ENCODE measurements around the gene CFB.

CFB gene

DNA sequence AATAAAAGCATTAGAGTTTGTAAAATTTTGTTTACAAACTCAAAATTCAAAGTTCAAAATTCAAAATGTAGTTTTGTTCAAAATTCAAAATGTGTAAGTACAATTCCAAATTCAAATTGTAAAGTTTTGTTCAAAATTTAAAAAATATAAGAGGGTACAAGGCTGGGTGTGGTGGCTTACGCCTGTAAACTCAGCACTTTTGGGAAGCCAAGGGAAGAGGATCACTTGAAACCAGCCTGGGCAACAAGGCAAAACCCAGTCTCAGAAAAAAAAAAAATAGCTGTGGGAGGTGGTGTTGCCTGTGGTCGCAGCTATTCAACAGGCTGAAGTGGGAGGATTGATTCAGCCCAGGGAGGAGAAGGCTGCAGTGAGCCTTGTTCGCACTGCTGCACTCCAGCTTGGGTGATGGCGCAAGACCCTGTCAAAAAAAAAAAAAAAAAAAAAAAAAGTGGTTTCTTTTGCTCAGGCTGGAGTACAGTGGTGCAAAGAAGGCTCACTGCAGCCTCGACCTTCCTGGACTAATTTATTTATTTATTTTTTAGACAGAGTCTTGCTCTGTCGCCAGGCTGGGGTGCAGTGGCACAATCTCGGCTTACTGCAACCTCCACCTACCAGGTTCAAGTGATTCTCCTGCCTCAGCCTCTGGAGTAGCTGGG is 38.6 kb upstream of the CFB start:
- TF ChIP-seq CEBPB (IDR thresholded peaks at IDR 0.05) (peak; percentile 90), TCF12 (IDR thresholded peaks at IDR 0.05; ENCODE audit: low read depth) (no peak)

DNA sequence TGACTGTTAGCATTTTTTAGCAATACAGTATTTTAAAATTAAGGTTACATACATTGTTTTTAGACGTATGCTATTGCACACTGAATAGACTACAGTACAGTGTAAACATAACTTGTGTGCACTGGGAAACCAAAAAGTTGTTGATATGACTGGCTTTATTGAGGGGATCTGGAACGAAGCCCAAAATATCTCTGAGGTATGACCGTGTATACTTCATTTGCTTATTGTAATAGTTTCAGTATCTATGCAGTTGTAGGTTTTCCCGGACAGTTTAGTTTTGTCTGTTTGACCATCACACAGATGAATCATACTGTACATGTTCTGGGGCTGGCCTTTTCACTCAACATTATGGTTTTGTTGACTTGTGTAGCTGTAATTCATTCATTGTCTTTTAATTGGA is 37.1 kb upstream of the CFB start:
- TF ChIP-seq ZBTB7A (IDR thresholded peaks at IDR 0.05; ENCODE audit: low read depth) (no peak), CEBPB (IDR thresholded peaks at IDR 0.05) (no peak), CREB1 (IDR thresholded peaks at IDR 0.05; ENCODE audit: low read depth) (no peak), EGR1 (IDR thresholded peaks at IDR 0.05) (no peak), FOXM1 (IDR thresholded peaks at IDR 0.05; ENCODE audit: borderline replicate concordance, low read depth) (no peak), TEAD4 (IDR thresholded peaks at IDR 0.05) (no peak), NFIC (IDR thresholded peaks at IDR 0.05) (no peak), RAD21 (IDR thresholded peaks at IDR 0.05; ENCODE audit: low read depth) (no peak), TCF12 (IDR thresholded peaks at IDR 0.05; ENCODE audit: low read depth) (no peak)
- TF ChIP-seq, protein P1, sequence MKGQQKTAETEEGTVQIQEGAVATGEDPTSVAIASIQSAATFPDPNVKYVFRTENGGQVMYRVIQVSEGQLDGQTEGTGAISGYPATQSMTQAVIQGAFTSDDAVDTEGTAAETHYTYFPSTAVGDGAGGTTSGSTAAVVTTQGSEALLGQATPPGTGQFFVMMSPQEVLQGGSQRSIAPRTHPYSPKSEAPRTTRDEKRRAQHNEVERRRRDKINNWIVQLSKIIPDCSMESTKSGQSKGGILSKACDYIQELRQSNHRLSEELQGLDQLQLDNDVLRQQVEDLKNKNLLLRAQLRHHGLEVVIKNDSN (IDR thresholded peaks at IDR 0.05): no peak
- TF ChIP-seq, protein P2, sequence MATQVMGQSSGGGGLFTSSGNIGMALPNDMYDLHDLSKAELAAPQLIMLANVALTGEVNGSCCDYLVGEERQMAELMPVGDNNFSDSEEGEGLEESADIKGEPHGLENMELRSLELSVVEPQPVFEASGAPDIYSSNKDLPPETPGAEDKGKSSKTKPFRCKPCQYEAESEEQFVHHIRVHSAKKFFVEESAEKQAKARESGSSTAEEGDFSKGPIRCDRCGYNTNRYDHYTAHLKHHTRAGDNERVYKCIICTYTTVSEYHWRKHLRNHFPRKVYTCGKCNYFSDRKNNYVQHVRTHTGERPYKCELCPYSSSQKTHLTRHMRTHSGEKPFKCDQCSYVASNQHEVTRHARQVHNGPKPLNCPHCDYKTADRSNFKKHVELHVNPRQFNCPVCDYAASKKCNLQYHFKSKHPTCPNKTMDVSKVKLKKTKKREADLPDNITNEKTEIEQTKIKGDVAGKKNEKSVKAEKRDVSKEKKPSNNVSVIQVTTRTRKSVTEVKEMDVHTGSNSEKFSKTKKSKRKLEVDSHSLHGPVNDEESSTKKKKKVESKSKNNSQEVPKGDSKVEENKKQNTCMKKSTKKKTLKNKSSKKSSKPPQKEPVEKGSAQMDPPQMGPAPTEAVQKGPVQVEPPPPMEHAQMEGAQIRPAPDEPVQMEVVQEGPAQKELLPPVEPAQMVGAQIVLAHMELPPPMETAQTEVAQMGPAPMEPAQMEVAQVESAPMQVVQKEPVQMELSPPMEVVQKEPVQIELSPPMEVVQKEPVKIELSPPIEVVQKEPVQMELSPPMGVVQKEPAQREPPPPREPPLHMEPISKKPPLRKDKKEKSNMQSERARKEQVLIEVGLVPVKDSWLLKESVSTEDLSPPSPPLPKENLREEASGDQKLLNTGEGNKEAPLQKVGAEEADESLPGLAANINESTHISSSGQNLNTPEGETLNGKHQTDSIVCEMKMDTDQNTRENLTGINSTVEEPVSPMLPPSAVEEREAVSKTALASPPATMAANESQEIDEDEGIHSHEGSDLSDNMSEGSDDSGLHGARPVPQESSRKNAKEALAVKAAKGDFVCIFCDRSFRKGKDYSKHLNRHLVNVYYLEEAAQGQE (IDR thresholded peaks at IDR 0.05; ENCODE audit: low read depth): no peak
- TF ChIP-seq, protein P3, sequence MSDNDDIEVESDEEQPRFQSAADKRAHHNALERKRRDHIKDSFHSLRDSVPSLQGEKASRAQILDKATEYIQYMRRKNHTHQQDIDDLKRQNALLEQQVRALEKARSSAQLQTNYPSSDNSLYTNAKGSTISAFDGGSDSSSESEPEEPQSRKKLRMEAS (IDR thresholded peaks at IDR 0.05): no peak

DNA sequence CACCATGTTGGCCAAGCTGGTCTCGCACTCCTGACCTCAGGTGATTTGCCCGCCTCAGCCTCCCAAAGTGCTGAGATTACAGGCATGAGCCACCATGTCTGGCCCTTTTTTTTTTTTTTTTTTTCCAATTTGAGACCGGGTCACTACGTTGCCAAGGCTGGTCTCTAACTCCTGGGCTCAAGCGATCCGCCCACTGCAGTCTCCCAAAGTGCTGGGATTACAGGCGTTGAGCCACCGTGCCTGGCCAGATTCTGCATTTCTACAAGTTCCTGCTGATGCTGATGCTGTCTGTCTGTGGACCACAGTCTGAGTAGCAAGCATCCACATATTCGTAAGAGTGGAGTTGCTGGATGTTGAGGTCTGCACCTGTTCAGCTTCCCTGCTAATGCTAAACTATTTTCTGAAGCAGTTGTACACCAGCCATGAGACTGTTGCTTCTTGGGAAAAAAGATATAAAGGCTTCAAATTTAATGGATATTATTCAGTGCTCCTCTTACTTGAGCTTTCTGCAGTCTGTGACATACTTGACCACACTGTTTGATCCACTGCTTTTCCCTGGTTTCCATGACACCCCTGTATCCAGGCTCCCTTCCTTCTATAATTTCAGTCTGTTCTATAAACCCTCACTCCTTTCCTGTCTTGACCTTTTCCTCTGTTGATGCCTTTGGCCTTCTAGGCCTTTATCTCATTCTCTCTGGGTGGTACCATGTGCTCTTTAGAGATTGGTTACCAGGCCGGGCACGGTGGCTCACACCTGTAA is 33.9 kb upstream of the CFB start:
- no peak for TF ChIP-seq RAD21 (IDR thresholded peaks at IDR 0.05; ENCODE audit: low read depth)
- no peak for TF ChIP-seq CREB1 (IDR thresholded peaks at IDR 0.05; ENCODE audit: low read depth)
- TF ChIP-seq YY1 (IDR thresholded peaks at IDR 0.05; ENCODE audit: low read depth): no peak
- TF ChIP-seq TAF1 (IDR thresholded peaks at IDR 0.05; ENCODE audit: low read depth): no peak
- no peak for TF ChIP-seq CEBPB (IDR thresholded peaks at IDR 0.05)
- no peak for TF ChIP-seq EGR1 (IDR thresholded peaks at IDR 0.05)
- TF ChIP-seq ZBTB7A (IDR thresholded peaks at IDR 0.05; ENCODE audit: low read depth): no peak
- TF ChIP-seq EP300 (IDR thresholded peaks at IDR 0.05; ENCODE audit: borderline replicate concordance): no peak
- TF ChIP-seq, protein P3 (IDR thresholded peaks at IDR 0.05): no peak
- TF ChIP-seq NFIC (IDR thresholded peaks at IDR 0.05): no peak
- TF ChIP-seq, protein P1 (IDR thresholded peaks at IDR 0.05): no peak
- no peak for TF ChIP-seq TEAD4 (IDR thresholded peaks at IDR 0.05)
- TF ChIP-seq, protein P2 (IDR thresholded peaks at IDR 0.05; ENCODE audit: low read depth): no peak
- TF ChIP-seq FOXM1 (IDR thresholded peaks at IDR 0.05; ENCODE audit: borderline replicate concordance, low read depth): no peak
- TF ChIP-seq TCF12 (IDR thresholded peaks at IDR 0.05; ENCODE audit: low read depth): no peak

DNA sequence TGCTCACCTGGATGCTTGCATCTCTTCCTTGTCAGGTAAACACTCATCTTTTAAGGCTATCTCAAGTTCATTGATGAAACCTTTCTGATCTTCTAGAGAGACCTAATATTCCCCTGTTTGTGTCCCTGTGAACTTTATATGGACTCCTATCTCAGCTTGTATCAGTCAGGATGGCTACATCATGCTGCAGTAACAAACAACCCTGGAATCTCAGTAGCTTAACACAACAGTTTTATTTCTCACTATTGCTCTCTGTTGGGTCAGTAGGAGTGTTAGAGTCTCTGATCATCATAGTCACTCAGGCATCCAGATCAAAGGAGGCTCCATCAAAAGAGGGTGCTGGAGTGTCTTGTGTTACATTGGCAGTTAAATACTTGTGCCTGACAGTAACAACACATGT is 30.5 kb upstream of the CFB start:
- TF ChIP-seq CREB1 (IDR thresholded peaks at IDR 0.05; ENCODE audit: low read depth) (no peak), ZBTB7A (IDR thresholded peaks at IDR 0.05; ENCODE audit: low read depth) (no peak), FOXM1 (IDR thresholded peaks at IDR 0.05; ENCODE audit: borderline replicate concordance, low read depth) (no peak), YY1 (IDR thresholded peaks at IDR 0.05; ENCODE audit: low read depth) (no peak), TAF1 (IDR thresholded peaks at IDR 0.05; ENCODE audit: low read depth) (no peak), NFIC (IDR thresholded peaks at IDR 0.05) (no peak), CEBPB (IDR thresholded peaks at IDR 0.05) (no peak), EP300 (IDR thresholded peaks at IDR 0.05; ENCODE audit: borderline replicate concordance) (no peak), TEAD4 (IDR thresholded peaks at IDR 0.05) (no peak), RAD21 (IDR thresholded peaks at IDR 0.05; ENCODE audit: low read depth) (no peak), TCF12 (IDR thresholded peaks at IDR 0.05; ENCODE audit: low read depth) (no peak), EGR1 (IDR thresholded peaks at IDR 0.05) (no peak)
- TF ChIP-seq, protein P1 (IDR thresholded peaks at IDR 0.05): no peak
- TF ChIP-seq, protein P3 (IDR thresholded peaks at IDR 0.05): no peak
- TF ChIP-seq, protein P2 (IDR thresholded peaks at IDR 0.05; ENCODE audit: low read depth): no peak
